SU-DHL-6 (cell line): ENCODE measurements around the gene PPM1M.

Experiments
- CTCF ChIP-seq: fragments of 200-600 bp; sonication (generic); IDR thresholded peaks from one replicate; pipeline ENCODE4 v1.5.1; 2017; ENCODE audit warnings: antibody characterized with exemption, mild to moderate bottlenecking, low read length, moderate library complexity; ENCODE audit not compliant: insufficient read depth, poor library complexity, severe bottlenecking
- EZH2phosphoT487 ChIP-seq: fragments of 200-600 bp; sonication (generic), shearing (Covaris generic); conservative IDR thresholded peaks from 2 replicates; pipeline ENCODE4 v1.6.1; 2018; ENCODE audit warnings: mild to moderate bottlenecking, antibody characterized with exemption, low read length, moderate library complexity, mixed read lengths

GRCh38 chr3:52279596-52279995, 34.0 kb downstream of the PPM1M start:
- TF ChIP-seq EZH2phosphoT487 (no peak), CTCF (no peak)
